Loucy (cell line): ENCODE data around the gene SGIP1.

Experiments used
- EZH2phosphoT487 ChIP-seq: fragments of 200-600 bp; IDR thresholded peaks from 2 replicates; pipeline ENCODE4 v1.6.1; 2018; ENCODE audit warnings: antibody characterized with exemption, mild to moderate bottlenecking, moderate library complexity, borderline replicate concordance
- TF ChIP-seq, protein P1 (sequence below): fragments of 200-600 bp; sonication (generic); conservative IDR thresholded peaks from 2 replicates; pipeline ENCODE4 v1.5.1; 2014; ENCODE audit warnings: mild to moderate bottlenecking, antibody characterized with exemption, low read length

DNA sequence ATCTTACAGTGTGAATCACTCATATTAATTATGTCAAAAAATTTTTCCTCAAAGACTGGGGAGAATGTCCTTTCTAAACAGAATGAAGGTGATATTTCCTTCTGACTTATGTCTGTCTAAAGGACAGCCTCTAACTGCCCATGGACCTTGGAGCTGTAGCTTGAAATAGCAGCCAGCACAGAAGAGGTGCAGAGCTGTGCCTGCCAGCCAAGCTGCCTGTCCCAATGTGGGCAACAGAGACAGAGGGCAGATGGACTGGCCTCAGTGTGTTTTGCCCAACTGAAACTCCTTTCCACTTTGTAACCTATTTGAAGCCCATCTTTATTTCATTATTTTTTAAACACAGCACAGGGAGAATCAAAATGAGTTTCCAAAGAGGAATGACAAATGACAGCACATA lies 120.7 kb downstream of the SGIP1 start:
- TF ChIP-seq, protein P1, sequence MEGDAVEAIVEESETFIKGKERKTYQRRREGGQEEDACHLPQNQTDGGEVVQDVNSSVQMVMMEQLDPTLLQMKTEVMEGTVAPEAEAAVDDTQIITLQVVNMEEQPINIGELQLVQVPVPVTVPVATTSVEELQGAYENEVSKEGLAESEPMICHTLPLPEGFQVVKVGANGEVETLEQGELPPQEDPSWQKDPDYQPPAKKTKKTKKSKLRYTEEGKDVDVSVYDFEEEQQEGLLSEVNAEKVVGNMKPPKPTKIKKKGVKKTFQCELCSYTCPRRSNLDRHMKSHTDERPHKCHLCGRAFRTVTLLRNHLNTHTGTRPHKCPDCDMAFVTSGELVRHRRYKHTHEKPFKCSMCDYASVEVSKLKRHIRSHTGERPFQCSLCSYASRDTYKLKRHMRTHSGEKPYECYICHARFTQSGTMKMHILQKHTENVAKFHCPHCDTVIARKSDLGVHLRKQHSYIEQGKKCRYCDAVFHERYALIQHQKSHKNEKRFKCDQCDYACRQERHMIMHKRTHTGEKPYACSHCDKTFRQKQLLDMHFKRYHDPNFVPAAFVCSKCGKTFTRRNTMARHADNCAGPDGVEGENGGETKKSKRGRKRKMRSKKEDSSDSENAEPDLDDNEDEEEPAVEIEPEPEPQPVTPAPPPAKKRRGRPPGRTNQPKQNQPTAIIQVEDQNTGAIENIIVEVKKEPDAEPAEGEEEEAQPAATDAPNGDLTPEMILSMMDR, result no peak
- TF ChIP-seq EZH2phosphoT487, result no peak
